ENCODE measurements around the gene FKBP9. TPM values are rescaled to one million over a fixed set of nuclear protein-coding genes. Genes with fewer than 3 reads are reported as not detected.

Gene FKBP9
- total RNA-seq, 1 experiment from 2014 or later: 11.1 TPM

GRCh38 chr7:33044401-33044718, 87.1 kb downstream of the FKBP9 start:
- DNase-seq: no peak
- no peak overlapping the region for H3K23ac ChIP-seq (ENCODE audit: insufficient read length, low read depth, low read length)
- H2AFZ ChIP-seq (ENCODE audit: low read length): no peak overlapping the region
- no peak overlapping the region for H2BK5ac ChIP-seq (ENCODE audit: insufficient read length, low read length)
- H2AK5ac ChIP-seq (ENCODE audit: insufficient read length, low read length): no peak overlapping the region
- peaks cover 12% of the 10 kb centered on the region for H3K79me1 ChIP-seq (ENCODE audit: insufficient read depth, low read depth, low read length, poor library complexity, severe bottlenecking)
- TF ChIP-seq CTCF (conservative IDR thresholded peaks at IDR 0.05): no peak
- H2BK20ac ChIP-seq (ENCODE audit: low read depth, low read length, poor library complexity, severe bottlenecking): no peak overlapping the region
- H4K91ac ChIP-seq (ENCODE audit: insufficient read length, low read depth, low read length): no peak overlapping the region
- Mint-ChIP-seq H3K4me3 (no peak overlapping the region), H3K9me3 (no peaks in the 10 kb centered on the region), H3K27ac (no peak overlapping the region), H3K27me3 (ENCODE audit: low read depth) (no peaks in the 10 kb centered on the region), H3K4me1 (peaks cover 0 to 2% of the 10 kb centered on the region in 2 experiments; a peak in 1 of 4 replicates), H3K36me3 (ENCODE audit: insufficient read depth in 1 of 3, low read depth in 3 of 3) (no peaks in the 10 kb centered on the region; a peak in 1 of 7 replicates)
- H3T11ph ChIP-seq (ENCODE audit: low read length): no peak overlapping the region
- no peak overlapping the region for H2BK15ac ChIP-seq (ENCODE audit: low read depth, low read length)
- H3K9me3 ChIP-seq (ENCODE audit: control insufficient read depth, low read depth, low read length): no peaks in the 10 kb centered on the region
- no peaks in the 10 kb centered on the region for H3K4me1 ChIP-seq (ENCODE audit: insufficient read depth, low read length)
- H3K27ac ChIP-seq (ENCODE audit: insufficient read length, low read depth, low read length): no peak overlapping the region
- H3K4me2 ChIP-seq (ENCODE audit: insufficient read depth, insufficient read length, low read length): no peak overlapping the region
- no peak overlapping the region for H2BK120ac ChIP-seq (ENCODE audit: low read depth, low read length, poor library complexity, severe bottlenecking)
- H4K20me1 ChIP-seq (ENCODE audit: control insufficient read depth, insufficient read depth, insufficient read length): no peaks in the 10 kb centered on the region
- no peak overlapping the region for H4K8ac ChIP-seq (replicated peaks; ENCODE audit: insufficient read length, low read depth, low read length)
- H2BK12ac ChIP-seq (ENCODE audit: insufficient read length, low read depth, low read length): no peak overlapping the region
- H3K18ac ChIP-seq (ENCODE audit: insufficient read length, low read depth, low read length): no peak overlapping the region
- no peak overlapping the region for H3K14ac ChIP-seq (ENCODE audit: insufficient read depth, low read length)
- no peak overlapping the region for H3K4ac ChIP-seq (ENCODE audit: low read depth, low read length)
- no CpG with 5 or more reads among the region's 3 CpGs for WGBS (ENCODE audit: extremely low coverage, insufficient read length, low lambda C conversion rate)
- H3K9ac ChIP-seq (ENCODE audit: extremely low read depth, insufficient read length, low read length): no peak overlapping the region
- H3K79me2 ChIP-seq (ENCODE audit: insufficient read depth, low read length): peaks cover 1% of the 10 kb centered on the region; the same call in 1 of the 2 replicates
- H3K23me2 ChIP-seq (ENCODE audit: insufficient read length, low read depth, low read length, poor library complexity, severe bottlenecking): no peaks in the 10 kb centered on the region
- H4K5ac ChIP-seq (ENCODE audit: insufficient read length, low read depth, low read length): no peak overlapping the region
- no peaks in the 10 kb centered on the region for H3K27me3 ChIP-seq (ENCODE audit: insufficient read depth, low read length)
- no peak overlapping the region for H3K56ac ChIP-seq (ENCODE audit: insufficient read length, low read depth, low read length)

All from H9 (cell line).